D721Med (cell line): ENCODE data around the gene BMPR1A.

Experiments used
- DNase-seq: peaks from one replicate; pipeline ENCODE4 v3.0.0; 2011; ENCODE audit warnings: low spot score; ENCODE audit not compliant: insufficient read length
- FAIRE-seq: peaks from 2 replicates; lab custom pipeline; 2011; peaks lifted over from hg19 to GRCh38; lab: Jason Lieb, UNC
- CTCF ChIP-seq: IDR thresholded peaks from 2 replicates; pipeline ENCODE4 v1.5.1; 2012; ENCODE audit warnings: mild to moderate bottlenecking, control low read depth; ENCODE audit not compliant: insufficient read depth; ENCODE audit errors: missing control alignments

BMPR1A gene

GRCh38 chr10:86836044-86836443 is 79.6 kb downstream of the BMPR1A start:
- DNase-seq, result no peak
- no peak for TF ChIP-seq CTCF
- no peak for FAIRE-seq

- no peak for TF ChIP-seq CTCF
- FAIRE-seq (no peak), DNase-seq (no peak)
Observed at GRCh38 chr10:86837663-86838062, 81.2 kb downstream of the BMPR1A start.

- no peak for FAIRE-seq
- no peak for TF ChIP-seq CTCF
Observed at GRCh38 chr10:86840498-86840897, 84.1 kb downstream of the BMPR1A start.

GRCh38 chr10:86846088-86846487 is 89.7 kb downstream of the BMPR1A start:
- FAIRE-seq, result no peak
- no peak for DNase-seq
- TF ChIP-seq CTCF, result no peak

More at GRCh38 chr10:86840498-86840897, 84.1 kb downstream of the BMPR1A start:
- no peak for DNase-seq

GRCh38 chr10:86848747-86849146 is 92.3 kb downstream of the BMPR1A start:
- no peak for TF ChIP-seq CTCF
- no peak for FAIRE-seq
- no peak for DNase-seq

- no peak for FAIRE-seq
- DNase-seq, result no peak
- TF ChIP-seq CTCF, result no peak
Observed at GRCh38 chr10:86849181-86849894, 92.9 kb downstream of the BMPR1A start.

- DNase-seq, result no peak
- FAIRE-seq, result no peak
- TF ChIP-seq CTCF, result no peak
Observed at GRCh38 chr10:86850481-86850880, 94.1 kb downstream of the BMPR1A start.
